ENCODE data around the gene GPR55.
A peak's percentile ranks its signal among the peaks of the same experiment; 100 is the strongest.

GPR55 gene

DNA sequence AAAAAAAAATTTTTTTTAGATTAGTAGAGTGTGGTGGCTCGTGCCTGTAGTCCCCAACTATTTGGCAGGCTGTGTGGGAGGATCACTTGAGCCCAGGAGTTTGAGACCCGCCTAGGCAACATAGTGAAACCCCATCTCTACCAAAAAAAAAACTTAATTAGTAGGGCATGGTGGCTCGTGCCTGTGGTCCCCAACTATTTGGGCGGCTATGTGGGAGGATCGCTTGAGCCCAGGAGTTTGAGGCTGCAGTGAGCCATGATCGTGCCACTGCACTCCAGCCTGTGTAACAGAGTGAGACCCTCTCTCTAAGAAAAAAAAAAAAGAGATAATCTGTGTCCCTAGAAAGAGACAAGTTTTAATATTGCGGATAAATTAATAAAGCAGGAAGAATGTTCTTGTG lies 8.8 kb downstream of the GPR55 start:
- no peak for DNase-seq

DNA sequence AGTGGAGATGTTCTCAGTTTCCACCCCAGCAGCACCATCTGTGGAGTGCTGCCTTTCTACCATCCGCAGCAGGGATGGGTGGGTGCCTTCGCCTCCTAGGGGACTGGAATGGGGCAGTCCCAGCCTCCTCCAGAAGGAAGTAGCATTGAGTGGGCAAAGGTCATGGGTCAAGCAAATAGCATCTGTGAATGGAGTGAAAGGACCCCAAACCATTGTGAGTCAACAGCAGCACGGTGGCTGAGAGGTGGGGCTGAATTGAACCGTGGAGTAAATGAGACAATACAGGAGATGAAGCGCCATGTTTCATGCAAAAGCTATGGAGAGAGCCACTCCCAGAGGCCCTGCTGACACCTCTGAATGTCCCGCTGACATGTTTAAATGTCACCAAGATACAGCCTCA lies 9.7 kb downstream of the GPR55 start:
- DNase-seq = no peak

DNA sequence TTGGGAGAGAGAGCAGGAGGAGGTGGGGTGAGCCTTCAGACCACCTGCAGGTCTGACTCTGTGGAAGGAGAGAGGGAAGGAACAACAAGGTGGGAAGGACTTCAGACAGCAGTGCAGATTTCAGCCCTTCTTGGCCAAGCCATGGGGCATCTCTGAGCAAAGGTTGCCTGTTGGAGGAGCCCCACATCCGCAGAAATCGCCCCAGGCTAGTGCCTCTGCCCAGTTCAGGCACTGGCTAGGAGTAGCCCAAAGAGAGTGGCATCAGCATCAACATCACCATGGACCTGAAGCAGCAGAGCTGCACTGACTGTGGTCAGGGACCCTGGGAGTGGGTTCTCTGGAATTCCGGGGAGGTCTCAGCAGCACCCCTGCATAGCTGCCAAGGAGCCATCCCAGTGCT lies 10.2 kb downstream of the GPR55 start:
- no peak for DNase-seq

DNA sequence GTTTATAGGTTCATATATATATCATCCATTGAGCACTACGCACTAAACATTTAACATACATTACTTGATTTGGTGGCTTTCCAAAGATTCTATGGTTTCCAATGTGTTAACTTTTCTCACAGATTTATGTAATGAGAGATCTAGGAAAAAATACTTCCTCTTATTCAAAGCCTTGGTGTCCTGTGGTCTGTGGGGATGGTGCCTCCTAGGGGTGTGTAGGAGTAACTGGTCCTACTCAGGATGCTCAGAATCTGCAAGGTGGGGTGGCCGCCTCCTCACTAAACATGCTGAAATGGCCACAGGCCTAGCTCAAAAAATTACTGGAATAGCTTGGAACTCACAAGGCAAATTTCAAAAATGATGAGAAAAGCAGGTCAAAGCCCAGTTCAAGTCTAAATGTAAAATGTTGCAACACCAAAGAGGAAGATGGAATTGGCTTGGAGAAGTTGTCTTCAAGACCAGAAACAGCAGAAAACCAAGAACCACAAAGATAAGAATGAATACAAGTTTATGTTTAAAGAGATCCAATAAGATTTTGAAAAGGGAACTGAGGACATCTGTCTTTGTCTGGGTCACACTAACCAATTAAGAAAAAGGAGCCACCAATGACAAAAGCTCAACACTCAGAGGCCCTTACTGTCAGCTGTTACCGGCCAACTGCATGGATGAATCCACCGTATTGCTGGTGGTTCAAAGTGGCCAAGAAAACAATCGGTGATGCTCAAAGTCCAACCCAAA lies 11.5 kb downstream of the GPR55 start:
- DNase-seq = peak in 1 of 14 donors; percentile 9

DNA sequence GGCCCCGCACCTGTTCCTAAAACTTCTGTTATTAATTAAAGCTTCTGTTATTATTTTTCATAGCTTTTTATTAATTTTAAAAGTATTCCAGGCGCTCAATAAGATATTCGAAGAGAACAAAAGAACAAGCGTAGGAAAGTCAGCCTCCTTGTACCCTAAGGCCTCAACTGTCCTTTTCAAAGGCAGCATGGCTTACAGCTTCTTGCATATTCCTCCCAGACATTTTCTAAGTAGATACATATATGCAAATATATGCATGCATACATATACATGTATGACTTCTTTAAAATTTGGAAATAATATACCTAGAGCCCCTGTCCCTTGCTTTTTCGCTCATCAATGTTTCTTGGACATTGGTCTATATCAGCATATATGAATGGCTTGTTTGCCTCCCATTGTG lies 12.3 kb downstream of the GPR55 start:
- no peak for DNase-seq

DNA sequence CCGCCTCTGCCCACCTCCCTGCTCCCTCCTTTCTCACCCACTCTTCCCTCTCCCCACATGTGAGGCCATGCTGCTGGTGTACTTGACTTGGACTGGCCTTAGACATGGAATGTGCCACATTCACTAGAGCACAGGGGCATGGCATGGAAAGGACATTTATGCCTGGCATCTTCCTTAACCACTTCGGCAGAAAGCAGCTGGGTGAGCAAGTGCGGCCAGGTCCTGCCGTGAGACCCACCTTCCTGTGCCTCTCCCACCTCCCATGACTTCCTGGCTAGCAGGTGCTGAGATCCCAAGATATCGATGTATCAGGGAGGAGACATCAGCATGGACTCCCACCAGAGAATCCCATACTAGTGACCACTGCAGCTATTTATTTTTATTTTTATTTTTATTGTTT lies 13.0 kb downstream of the GPR55 start:
- DNase-seq = no peak

DNA sequence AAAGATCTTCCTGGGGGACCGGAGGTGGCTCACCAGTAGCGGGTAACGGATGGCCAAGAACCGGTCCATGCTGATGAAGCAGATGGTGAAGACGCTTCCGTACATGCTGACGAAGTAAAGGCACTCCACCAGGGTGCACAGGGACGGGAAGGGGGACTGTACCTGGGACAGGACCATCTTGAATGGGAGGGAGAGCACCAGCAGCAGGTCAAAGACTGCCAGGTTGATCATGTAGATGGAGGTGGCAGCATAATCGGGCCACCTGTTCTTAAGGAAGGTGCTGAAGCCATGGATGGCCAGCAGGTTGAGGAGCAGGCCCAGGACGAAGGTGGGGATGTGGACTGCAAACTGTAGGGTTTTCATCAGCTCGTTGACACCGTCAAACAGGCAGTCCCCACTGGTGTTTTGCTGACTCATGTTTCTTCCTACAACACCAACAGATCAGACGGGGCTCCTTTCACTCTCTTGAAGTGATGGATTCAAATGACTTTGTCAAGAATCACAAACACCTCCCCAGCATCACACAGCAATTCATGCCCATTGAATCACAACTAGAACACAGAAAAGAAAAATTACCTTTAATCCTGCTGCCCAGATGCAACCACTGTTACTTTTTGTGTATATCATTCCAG lies 14.4 kb downstream of the GPR55 start:
- no peak for DNase-seq

DNA sequence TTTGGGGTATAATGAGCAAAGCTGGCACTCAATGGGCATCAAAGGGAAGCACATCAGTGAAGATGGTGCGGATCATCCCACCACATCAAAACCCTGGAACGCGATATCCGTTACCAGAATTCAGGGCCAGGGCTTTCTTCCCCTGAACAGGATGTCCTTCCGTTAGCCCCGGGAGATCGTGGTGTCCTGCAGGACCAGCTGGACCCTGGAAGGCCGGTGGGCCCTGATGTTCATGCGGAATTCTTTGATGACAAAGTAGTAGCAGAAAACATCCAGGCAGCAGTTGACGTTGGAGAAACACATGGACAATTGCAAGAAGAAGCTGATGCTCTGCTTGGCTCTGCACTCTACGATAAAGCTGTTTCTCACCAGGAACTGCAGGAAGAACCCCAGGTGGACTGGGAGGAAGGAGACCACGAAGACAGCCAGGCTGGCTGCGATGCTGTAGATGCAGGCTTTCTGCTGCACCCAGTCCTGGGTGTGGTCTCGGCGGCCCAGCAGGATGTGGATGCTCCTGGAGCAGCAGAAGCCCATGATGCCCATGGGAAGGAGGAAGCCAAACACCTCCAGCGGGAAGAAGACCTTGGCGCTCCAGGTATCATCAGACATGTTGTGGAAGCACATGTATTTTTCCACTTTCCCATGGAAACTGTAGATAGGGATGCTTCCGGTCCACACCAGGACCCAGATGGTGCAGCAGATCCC lies 15.0 kb downstream of the GPR55 start:
- no peak for DNase-seq

DNA sequence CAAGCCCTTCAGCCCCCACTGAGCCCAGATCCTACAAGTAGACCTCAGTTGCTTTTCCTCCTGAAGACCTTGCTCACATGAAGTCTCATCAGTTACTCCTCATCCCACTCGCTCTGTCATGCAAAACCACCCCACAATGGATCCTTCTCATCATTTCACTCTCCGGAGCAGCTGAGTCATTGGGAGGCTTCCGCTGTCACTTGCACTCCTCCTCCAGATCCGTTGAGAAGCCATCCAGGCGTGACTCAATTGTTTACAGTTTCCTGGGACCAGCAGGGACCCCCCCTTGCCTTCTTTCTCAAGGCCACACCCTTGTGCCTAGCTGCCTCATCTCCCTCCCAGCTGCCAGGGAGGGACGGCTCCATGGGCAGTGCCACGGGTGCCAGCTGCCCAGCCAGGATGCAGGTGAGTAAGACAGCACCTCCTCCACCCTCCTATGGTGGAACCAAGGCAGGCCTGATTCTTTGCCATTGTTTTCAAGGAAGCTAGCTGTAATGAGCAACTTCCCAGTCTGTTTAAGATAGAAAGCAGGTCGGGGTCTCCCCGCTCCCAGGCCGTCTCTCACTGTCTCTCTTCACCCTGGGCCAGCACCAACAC lies 16.3 kb downstream of the GPR55 start:
- DNase-seq = no peak

DNA sequence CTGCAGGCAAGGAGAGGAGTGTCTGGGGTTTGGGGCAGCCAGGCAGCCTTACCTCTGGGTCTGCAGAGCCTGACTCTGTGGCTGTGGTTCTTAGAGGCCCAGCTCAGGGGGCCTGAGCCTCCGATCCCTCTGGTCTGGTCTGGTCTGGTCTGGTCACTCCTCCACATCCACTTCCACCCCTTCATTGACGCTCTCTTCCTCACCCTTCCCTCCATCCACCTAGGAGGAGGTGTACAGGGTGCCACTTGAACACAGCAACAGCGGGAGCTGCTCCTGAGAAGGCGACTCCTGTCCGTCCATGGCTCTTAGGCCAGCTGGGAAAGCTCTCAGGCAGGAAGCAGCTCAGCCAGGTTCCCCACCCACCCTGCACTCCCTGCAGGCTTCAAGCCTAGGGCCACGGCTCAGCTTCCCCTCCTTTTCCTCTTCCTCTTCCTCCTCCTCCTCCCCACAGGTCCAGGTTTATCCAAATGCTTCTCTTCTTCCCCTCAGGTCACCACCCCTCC lies 16.9 kb downstream of the GPR55 start:
- DNase-seq = no peak

DNA sequence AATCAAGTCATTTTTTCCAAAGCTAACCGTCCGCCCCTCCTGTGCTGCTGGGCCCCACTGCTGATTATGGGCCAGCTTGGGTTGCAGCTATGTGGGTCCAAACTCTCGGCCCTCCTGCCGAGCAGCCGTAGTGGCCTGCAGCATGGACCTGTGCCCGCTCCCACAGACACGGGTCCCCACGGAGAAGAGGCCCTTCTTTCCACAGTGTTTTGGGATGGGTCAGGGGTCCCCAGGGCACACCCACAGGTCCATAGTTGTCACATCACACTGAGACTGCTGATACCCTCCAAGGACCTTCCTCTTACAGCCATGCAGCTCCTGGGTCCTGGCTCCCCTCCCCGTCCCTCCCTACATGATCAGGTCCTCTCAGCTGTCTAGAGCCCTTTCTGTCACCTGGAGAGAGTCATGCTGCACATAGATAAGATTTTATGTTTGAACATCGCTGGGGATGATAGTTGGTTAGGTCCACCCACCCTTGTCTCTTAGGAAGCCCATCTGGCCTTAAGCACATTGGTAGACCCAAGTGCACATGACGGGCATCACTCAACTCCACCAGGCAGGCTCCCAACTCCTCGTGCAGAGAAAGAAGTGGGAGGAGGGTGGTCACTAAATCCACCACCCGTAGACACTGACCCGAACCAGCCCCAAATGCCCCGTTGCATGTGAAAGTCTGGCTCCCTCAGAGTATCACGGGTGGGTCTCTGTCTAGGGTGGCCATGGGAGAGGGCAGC lies 17.5 kb downstream of the GPR55 start:
- DNase-seq = no peak

DNA sequence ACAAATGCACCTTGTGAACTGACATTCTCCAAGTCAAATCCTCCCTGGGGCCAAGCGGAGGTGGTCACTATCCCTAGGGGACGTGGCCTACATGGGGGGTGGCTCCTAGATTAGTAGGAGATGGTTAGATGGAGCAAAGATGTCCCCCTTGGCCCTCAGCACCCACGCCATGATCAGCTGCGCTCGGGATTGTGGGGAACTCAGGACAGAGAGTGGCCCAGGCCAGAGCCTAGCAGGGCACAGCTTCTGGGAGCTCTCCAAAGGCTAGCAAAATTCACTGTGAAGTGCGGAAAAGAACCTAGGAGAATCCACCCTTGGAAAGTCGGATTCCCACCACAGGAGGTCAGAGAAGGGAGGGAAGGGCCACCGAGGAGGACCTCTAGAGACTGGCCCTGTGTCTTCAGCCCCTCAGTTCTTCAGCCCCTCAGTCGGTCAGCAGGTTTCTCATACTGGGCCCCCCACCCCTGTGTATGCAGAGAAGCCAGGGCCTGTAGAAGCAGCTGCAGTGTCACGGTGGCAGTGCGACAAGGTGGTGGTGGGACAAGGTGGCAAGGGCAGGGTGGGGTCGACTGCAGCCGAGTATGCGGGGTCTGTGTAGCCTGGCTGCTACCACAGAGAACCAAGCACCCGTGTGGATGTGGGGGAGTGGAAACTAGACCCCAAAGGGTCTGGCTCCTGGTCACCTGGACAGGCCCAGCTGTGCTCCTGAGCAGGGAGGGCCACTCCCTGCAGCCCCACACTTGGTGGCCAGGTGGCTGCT lies 18.4 kb downstream of the GPR55 start:
- no peak for DNase-seq

DNA sequence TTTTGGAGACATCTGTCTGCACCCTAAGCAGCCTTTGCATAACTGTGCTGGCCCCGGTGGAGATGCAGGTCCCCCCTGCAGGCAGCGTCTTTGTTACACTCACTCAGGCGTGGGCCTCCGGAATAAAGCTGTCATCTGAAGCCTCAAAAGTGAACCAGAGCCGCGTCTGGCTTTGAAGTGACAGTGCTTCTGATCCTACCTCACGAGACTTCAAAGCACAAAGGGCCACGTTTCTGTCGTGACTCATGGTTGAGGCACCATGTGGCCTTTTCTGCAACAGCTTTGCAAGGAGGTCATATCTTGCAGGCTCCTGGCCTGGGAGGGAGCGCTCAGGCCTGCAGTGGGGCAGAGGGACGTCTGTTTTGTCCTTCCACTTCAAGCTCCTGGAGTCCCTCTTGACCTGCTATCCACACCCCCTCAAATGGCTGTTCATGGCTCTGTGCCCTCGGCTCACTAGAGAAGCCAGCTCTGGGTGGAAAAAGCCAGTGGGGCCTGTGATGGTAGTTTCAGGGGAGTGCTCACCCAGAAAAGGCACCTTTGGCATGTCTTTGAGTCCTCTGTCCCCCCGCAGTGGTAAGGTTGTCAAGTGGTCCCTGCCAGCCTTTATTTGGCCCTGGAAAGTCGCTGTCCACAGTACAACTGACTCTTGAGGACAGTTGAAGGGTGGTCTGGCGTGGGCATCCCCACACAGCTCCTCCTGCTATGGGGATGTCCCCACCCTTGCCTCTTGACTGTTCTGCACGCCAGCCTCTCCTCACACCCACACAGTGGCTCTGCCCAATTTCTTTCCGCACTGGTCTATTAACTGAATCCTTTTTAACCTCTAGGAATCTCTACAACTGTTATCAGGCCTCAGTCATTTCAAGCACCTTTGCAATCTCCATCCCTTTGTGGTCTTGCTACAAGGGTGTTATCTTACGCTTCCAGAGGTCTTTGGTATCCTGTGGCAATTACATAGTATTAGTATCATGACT lies 19.3 kb downstream of the GPR55 start:
- no peak for DNase-seq

DNA sequence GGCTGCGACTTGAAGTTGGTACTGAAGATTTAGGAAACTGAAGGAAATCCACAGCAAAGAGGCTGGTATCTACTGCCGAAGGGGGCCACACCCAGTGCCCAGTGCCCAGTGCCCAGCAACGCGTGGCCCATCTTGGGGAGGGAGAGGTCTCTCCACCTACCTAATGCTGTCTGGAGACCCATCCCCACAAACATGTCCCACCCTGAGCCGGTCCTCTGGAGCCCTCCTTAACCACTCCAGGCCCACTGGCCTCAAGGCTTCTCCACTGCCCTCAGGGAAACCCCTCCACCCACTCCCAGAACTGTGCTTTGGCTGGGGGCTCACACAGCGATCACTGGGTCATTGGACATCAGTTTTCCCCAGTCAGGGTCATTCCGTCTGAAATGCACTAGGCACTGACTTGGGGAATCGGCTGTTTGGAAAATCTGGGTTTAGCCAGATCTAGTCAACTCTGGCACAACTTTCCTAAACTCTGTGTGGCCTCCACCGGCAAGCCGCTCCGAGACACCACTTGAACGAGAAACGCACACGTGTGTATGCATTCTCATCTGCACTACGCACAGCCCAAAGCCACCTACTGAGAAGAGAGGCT lies 20.1 kb downstream of the GPR55 start:
- no peak for DNase-seq

DNA sequence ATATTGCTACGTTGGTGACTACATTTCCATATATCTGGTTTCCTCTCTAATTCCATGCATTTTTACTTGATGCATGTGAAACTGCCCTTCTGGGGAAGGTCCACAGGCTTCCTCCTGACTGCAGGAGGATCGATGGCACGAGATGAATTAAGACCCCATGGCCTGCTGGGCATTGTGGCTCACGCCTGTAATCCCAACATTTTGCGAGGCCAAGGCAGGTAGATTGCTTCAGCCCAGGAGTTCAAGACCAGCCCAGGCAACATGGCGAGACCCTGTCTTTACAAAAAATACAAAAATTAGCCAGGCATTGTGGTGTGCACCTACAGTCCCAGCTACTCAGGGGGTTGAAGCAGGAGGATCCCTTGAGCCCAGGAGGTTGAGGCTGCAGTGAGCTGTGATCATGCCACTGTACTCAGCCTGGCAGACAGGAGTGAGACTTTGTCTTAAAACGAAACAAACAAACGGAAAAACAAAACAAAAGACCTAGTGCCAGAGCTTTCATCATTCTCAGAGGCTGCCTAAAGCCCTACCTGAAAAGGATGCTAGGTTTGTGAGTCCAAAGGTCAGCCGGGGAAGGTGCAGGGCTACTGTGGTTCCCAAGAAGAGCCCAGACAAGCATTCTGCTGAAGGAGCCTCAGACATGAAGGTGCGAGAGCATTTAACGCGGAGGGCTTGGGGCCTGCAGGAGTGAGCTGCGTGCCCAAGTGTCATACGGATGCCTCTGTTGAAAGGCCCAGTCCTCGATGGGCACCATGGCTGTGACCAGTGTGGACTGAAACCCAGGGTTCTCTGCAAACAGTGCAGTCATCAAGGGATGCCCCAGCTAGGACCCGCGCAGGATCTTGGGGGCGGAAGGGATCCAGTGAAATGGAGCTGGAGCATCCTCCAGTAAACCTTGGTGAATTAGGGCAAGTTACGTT lies 21.6 kb downstream of the GPR55 start:
- DNase-seq = no peak

DNA sequence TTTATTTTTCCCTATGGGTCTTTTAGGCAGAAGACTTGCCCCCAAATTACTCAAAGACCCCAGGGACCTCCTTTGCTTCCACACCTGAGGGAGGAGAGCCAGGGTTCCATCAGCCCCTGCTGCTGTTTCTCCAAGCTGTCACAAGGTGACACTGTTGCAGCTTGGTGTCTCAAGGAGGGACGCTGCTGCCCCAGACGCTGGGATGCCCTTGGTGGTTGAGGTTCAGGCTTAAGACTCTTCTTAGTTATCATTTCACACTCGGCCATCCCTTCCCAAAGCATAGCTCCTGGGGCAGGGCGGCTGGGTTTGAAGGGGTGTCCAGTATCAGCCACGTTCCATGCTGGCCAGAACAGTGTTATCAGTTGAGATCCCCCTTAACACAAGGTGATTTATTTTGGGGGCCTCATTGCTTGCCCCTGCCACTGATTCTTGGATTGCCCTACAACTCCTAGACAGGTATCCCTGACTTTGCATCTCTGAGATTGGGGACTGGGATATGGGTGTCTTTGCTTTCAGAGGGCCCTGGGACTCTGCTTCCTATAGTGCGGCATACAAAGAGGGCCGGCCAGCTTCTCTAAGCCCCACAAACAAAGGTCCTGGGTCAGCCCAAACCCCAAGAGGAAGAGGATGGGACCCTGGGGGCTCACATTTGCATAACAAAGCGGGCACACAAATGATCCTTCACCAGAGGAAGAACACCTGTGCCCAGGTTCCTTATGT lies 22.7 kb downstream of the GPR55 start:
- DNase-seq = peak in 2 of 14 donors; percentile 8 to 29

DNA sequence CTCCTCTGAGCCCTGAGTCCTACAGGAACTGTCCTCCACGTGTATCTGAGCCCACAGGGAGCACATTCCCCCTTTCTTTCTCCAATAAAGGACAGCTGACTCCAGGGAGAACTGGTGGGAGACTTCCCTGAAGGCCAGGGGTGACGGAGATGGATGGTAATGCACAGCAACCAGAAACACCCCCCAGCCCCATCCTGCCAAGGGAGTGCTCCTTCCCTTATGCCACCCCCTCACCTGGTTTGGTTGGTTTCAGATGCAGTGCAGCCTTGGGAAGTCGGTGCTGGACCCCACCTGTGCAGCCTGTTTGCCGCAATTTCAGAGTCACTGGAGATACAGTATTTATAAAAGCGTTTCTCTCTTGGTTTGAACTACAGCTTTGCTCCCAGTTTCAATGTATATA lies 24.0 kb downstream of the GPR55 start:
- no peak for DNase-seq

DNA sequence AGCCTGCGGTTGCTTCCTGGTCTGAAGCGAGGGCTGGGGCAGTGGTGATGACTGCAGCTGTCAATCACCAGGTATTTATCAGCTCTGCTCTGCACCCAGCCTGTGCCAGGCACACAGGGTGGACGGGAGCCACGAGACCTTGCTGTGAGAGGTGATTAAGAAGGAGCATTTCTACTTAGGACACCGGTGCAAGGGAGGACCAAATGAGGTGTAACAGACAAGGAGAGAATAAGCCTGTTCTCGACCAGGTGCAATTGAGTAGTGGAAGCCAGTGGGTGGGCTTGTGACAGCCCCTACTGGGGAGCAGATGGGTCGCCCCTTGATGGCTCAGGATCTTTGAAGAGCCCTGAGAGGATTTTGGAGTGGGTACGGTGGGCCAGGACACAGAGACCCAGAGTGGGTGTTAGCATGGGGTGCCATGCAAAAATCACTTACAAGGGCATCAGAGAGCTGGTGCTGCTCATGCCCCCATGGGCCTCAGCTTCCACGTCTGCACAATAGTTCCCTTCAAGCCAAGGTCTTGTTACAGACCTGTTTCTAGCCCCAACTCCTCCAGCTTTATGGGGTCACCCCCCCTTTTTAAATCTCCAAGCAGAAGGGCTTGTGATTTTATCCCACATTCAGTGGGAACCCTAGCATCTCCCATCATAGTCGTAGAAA lies 24.6 kb downstream of the GPR55 start:
- DNase-seq = no peak

All from C1 segment of cervical spinal cord (tissue), 14 donors.